A549 treated with dexamethasone at 1 μM for 4 hours (cell line): ENCODE results near the gene ZNF547. TPM values are rescaled to one million over a fixed set of nuclear protein-coding genes. Genes with fewer than 3 reads are reported as not detected.

Experiments
- total RNA-seq: library from RNA; stranded (reverse); fragments of 200-300 nt; extraction: Qiagen RNA extraction; gene quantifications from 5 replicates; pipeline ENCODE4 v1.2.3, GENCODE V29; 2022

ZNF547 gene
- total RNA-seq: 1.0 to 1.7 TPM (median 1.5 TPM) in 5 replicates

DNA sequence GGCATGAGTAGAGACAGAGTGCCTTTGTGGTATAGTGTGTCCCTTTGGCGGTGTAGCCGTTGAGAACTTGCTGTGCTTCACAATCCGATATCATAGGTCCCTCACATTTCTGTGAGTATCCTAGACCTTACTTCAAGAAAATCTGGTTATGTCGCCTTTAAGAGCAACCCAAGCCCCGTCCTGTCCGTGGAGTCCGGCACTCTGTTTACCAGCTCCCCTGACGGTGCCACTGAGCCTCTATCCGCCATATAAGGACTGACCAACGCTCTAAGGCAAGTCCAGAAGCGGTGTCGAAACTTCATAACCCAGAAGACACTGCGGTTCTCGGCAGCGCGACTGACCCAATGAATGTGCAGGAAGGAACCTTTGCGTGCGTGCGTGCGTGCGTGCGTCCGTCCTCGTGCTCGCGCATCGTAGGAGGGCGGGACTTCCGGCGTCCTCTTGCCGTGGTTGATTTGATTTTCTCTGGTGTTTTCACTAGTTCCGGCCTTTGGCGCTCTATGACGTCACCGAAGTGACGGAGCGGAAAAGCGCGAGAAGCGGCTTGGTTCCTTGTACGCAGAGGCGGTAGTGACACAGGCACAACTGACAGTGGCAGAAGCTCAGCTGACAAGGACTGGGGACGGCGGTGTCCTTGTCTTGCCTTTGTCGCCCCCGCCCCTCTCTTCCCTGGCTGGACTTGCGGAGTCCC is at the start of gene ZNF547, which contains the start of gene TRAPPC2B:
ZNF547 (plus strand) TSS at position 555 of the 691 bp plus-strand sequence. CDS start 5,005 bp downstream, outside the sequence.
TRAPPC2B (plus strand) TSS at position 555 of the 691 bp plus-strand sequence. CDS start 1,283 bp downstream, outside the sequence.

DNA sequence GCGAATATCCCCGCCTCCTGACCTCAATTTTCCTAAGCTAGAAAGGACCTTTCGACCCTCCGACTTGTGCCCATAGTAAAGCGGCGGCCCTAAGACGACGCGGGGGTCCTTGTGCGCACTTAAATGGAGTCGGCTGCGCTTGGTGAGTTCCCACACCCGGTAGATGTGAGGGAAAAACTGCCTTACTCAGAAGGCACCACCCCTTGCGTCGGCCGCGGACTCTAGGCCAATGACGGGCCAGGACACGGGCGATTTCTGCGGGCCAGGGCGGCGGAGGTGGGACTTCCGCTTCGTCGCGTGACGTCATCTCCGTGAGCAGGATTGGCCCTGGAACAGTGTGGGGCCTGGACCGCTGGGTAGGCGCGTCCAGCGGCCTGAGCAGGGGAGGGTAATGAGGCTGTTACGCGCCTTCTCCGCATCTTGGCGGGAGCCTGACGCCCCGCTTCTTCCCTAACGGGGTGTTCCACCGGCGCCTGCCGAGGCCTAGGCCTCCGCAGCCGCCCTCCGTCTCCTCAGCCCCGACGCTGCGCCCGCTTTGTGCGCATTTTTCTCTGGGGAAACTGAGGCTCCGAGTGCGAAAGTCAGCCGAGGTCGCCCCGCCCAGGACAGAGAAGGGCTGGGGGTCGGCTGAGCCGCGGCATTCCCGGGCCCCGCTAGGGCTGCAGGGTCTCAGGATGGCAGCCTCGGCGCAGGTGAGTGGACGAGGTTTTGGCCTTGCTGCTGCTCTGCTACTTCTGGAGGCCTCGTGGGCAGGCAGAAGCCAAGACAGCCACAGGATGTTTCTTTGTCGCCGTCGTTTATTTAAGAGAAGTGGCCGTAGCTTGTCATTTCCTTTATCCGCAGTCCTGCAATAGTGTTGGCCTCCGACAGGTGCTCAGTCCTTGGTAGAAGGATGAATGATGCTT is 42.9 kb upstream of the ZNF547 start, which contains the start of gene ZNF543:
ZNF543 (plus strand) TSS at position 293 of the 905 bp plus-strand sequence; CDS start at position 675, 382 bp downstream.

DNA sequence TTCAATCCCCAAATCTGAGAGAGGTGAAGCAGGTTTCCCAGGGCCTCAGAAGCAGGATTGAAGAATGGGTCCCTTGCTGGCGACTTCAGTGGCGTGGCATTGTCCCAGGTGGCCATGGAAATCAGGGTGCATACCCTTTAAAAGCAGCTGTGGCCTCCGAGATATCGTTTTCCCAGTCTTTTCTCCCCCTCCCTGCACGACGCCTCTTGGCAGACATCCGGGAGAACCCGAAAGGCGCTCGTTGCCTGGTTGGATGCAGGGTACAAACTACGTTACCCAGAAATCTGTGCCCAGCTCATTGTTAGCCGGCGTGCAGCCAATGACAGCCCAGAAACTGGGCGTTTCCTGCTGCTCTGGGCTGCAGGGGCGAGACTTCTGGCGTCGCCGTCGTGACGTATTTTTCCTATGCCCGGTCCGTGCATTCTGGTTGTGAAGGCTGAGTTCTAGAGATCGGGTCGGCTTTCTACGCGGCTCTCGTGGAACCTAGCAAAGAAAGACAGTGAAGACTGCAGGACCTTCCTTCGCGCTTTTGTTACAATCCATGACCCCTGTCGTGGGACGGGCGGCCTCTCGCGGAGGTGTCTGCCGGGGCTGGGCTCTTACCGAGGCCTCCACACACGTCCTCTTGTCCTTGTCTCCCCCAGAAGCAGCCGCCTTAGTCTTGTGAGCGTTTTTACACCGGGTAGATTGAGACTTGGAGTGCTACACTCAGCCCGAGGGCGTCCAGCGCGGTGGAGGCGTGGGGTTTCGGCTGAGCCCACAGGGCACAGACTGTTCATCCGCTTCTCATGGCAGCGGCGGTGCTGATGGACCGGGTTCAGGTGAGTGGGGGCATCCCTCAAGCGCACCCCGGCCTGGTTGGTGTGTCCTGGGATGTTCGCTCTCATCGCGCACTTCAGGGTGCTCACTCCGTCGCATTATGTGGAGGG is 12.2 kb upstream of the ZNF547 start, which contains the start of gene ZNF304:
ZNF304 (plus strand) TSS at position 395 of the 929 bp plus-strand sequence; CDS start at position 789, 394 bp downstream.

DNA sequence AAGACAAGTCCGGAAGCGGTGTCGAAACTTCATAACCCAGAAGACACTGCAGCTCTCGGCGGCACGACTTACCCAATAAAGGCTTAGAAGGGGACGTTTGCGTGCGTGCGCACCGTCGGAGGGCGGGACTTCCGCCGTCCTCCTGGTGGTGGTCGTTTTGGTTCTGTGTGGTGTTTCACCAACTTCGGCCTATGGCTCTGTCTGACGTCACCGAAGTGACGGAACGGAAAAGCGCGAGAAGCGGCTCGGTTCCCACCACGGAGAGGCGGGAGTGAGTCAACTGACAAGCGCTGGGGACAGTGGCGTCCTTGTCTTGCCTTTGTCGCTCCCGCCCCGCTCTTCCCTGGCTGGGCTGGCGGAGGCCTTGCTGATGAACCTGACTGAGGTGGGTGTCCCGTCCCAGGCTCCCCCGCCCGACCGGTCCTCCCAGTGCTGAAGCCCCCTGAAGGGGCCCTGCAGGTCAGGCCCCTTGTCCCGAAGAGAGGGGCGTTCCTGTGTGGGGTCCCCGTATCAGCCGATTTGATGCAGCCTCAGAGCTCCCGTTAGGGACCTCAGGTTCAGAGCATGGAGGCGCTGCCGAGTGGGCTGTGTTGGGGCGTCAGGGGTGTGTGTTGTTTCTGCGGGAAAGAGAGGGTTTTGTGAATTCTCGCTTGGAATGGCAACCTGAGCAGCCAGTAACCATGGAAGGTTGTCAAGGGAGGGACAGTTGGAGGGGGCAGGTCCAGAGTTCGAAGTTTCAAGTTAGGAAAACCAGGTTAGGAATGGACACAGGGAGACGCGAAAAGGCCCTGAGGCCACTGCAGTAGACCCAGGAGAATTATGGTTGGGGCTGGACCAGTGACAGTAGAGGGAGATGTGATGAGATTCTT is 26.6 kb downstream of the ZNF547 start, which contains the start of gene ZNF548:
ZNF548 (plus strand) TSS at position 125 of the 869 bp plus-strand sequence; CDS start at position 371, 246 bp downstream.

DNA sequence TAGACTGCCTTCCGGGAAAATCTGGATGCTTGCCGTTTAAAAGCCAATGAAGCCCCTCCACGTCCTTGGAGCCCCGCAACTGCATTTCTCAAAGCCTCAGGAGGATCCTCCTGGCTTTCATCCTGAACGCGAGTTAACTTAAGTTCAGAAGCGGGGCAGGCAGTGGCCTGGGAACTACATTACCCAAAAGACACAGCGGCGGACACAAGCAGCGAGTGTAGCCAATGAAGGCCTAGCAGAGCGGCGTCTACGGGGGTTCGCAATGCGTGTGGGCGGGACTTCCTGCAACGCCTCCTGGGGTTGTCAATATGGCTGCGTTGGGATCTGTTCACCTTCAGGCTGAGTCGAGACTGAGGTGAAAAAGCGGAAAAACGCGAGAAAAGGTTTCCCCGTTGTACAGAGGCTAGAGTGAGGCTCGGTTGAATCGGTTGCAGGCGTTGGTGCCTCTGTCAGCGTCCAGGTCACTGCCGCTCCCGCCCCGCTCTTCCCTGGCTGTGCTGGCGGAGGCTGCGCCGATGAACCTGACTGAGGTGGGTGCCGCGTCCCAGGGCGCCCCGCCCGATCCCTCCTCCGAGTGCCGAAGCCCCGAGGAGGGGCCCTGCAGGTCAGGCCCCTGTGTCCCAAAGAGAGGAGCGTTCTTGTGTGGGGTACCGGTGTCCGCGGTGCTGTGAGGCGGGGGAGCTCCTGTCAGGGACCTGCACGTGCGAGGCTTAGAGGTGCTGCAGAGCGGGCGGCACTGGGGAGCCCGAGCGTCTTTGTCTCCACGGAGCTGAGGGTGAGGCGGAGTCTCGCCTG is 47.7 kb downstream of the ZNF547 start, which contains the start of gene ZNF17:
ZNF17 (plus strand) TSS at position 285 of the 795 bp plus-strand sequence. CDS start 2,455 bp downstream, outside the sequence.

Other genes with a start within 250 kb of the ZNF547 start
- not detected in 5 replicates for gene USP29, start 243.6 kb upstream of the ZNF547 start, total RNA-seq
- not detected in 5 replicates for gene ZIM3, start 218.3 kb upstream of the ZNF547 start, total RNA-seq
- gene DUXA, start 196.1 kb upstream of the ZNF547 start, total RNA-seq: 0.08 to 0.11 TPM in 2 of 5 replicates, not detected in the others
- gene ZNF264, start 172.1 kb upstream of the ZNF547 start, total RNA-seq: 7.5 to 9.6 TPM (median 8.1 TPM) in 5 replicates
- gene AURKC, start 132.5 kb upstream of the ZNF547 start, total RNA-seq: 0.26 to 0.62 TPM (median 0.40 TPM) in 5 replicates
- gene ZNF805, start 122.9 kb upstream of the ZNF547 start, total RNA-seq: 1.5 to 2.8 TPM (median 2.3 TPM) in 5 replicates
- 0.92 to 1.9 TPM (median 1.1 TPM) in 5 replicates for gene ZNF460, start 83.1 kb upstream of the ZNF547 start, total RNA-seq
- 1.6 to 1.9 TPM (median 1.7 TPM) in 5 replicates for gene ZNF543, start 43.1 kb upstream of the ZNF547 start, total RNA-seq
- gene ZNF304, start 12.3 kb upstream of the ZNF547 start, total RNA-seq: 2.2 to 2.6 TPM (median 2.2 TPM) in 5 replicates
- gene TRAPPC2B, start within 50 bp of the ZNF547 start, total RNA-seq: 13.1 to 17.4 TPM (median 13.3 TPM) in 5 replicates
- gene ZNF548, start 26.3 kb downstream of the ZNF547 start, total RNA-seq: 3.8 to 4.8 TPM (median 4.0 TPM) in 5 replicates
- 5.0 to 7.8 TPM (median 5.2 TPM) in 5 replicates for gene ZNF17, start 47.6 kb downstream of the ZNF547 start, total RNA-seq
- 12.5 to 13.8 TPM (median 13.5 TPM) in 5 replicates for gene ZNF749, start 71.8 kb downstream of the ZNF547 start, total RNA-seq
- 0.06 to 0.13 TPM in 2 of 5 replicates, not detected in the others for gene VN1R1, start 93.6 kb downstream of the ZNF547 start, total RNA-seq
- gene ZNF772, start 114.0 kb downstream of the ZNF547 start, total RNA-seq: 0.86 to 1.8 TPM (median 1.6 TPM) in 5 replicates
- 5.3 to 6.8 TPM (median 6.5 TPM) in 5 replicates for gene ZNF419, start 124.2 kb downstream of the ZNF547 start, total RNA-seq
- 4.2 to 5.7 TPM (median 4.9 TPM) in 5 replicates for gene ZNF773, start 136.4 kb downstream of the ZNF547 start, total RNA-seq
- 1.7 to 2.0 TPM (median 1.8 TPM) in 5 replicates for gene ZNF549, start 163.8 kb downstream of the ZNF547 start, total RNA-seq
- gene ZNF550, start 196.3 kb downstream of the ZNF547 start, total RNA-seq: 2.6 to 4.2 TPM (median 3.9 TPM) in 5 replicates
- 3.8 to 5.0 TPM (median 4.4 TPM) in 5 replicates for gene ZNF416, start 215.4 kb downstream of the ZNF547 start, total RNA-seq
- 0.03 to 0.08 TPM in 2 of 5 replicates, not detected in the others for gene ZIK1, start 220.6 kb downstream of the ZNF547 start, total RNA-seq
- gene ZNF530, start 236.3 kb downstream of the ZNF547 start, total RNA-seq: 4.3 to 5.1 TPM (median 4.6 TPM) in 5 replicates